SK-N-SH treated with all-trans-retinoic acid at 6 μM for 48 hours (cell line): Measurements from ENCODE around the gene ALS2.

Experiments used
- ATAC-seq: fragments of 200-7000 bp; cut with Tn5 transposase; 3 replicates; pipeline ENCODE4 v1.9.1; 2020; ENCODE audit warnings: mild to moderate bottlenecking, moderate library complexity
- ARNTL ChIP-seq: fragments of 450-650 bp; formaldehyde crosslinking; IDR thresholded peaks from 2 replicates; pipeline ENCODE4 v1.5.0; 2020; ENCODE audit warnings: low read depth, mild to moderate bottlenecking, moderate library complexity, borderline replicate concordance
- BACH2 ChIP-seq: fragments of 250-450 bp; sonication (Bioruptor Pico); IDR thresholded peaks from 2 replicates; pipeline ENCODE4 v1.9.0; 2021; ENCODE audit warnings: mild to moderate bottlenecking, borderline replicate concordance
- ESRRG ChIP-seq: fragments of 250-450 bp; sonication (Bioruptor Pico); IDR thresholded peaks from 2 replicates; pipeline ENCODE4 v1.6.1; 2021; ENCODE audit warnings: mild to moderate bottlenecking
- ISL1 ChIP-seq: fragments of 250-450 bp; sonication (Bioruptor Pico); IDR thresholded peaks from 2 replicates; pipeline ENCODE4 v2.1.2; 2022; ENCODE audit warnings: mild to moderate bottlenecking, moderate library complexity
- OSR1 ChIP-seq: fragments of 250-450 bp; sonication (Bioruptor Pico); IDR thresholded peaks from 2 replicates; pipeline ENCODE4 v1.8.0; 2022; ENCODE audit warnings: moderate library complexity, mild to moderate bottlenecking, inconsistent platforms
- PPARA ChIP-seq: fragments of 250-450 bp; sonication (Bioruptor Pico); IDR thresholded peaks from 2 replicates; pipeline ENCODE4 v1.5.0; 2020; ENCODE audit warnings: mild to moderate bottlenecking, borderline replicate concordance
- RARB ChIP-seq: fragments of 250-450 bp; sonication (Bioruptor Pico); IDR thresholded peaks from 2 replicates; pipeline ENCODE4 v1.8.0; 2021; ENCODE audit warnings: mild to moderate bottlenecking, moderate library complexity
- SNAI2 ChIP-seq: fragments of 250-450 bp; sonication (Bioruptor Pico); IDR thresholded peaks from 2 replicates; pipeline ENCODE4 v1.5.0; 2020; ENCODE audit warnings: mild to moderate bottlenecking, moderate library complexity
- TCF4 ChIP-seq: fragments of 250-450 bp; sonication (Bioruptor Pico); IDR thresholded peaks from 2 replicates; pipeline ENCODE4 v1.8.0; 2021; ENCODE audit warnings: mild to moderate bottlenecking, moderate library complexity, borderline replicate concordance
- ZC3H10 ChIP-seq: fragments of 250-450 bp; sonication (Bioruptor Pico); IDR thresholded peaks from 2 replicates; pipeline ENCODE4 v1.5.1; 2021; ENCODE audit warnings: mild to moderate bottlenecking, moderate library complexity
- ZFP3 ChIP-seq: fragments of 250-450 bp; sonication (Bioruptor Pico); IDR thresholded peaks from 2 replicates; pipeline ENCODE4 v1.5.0; 2020; ENCODE audit warnings: mild to moderate bottlenecking, moderate library complexity
- ZFP30 ChIP-seq: fragments of 450-650 bp; formaldehyde crosslinking; IDR thresholded peaks from 2 replicates; pipeline ENCODE4 v1.5.0; 2022; ENCODE audit warnings: mild to moderate bottlenecking, moderate library complexity
- ZNF565 ChIP-seq: fragments of 450-650 bp; formaldehyde crosslinking; conservative IDR thresholded peaks from 2 replicates; pipeline ENCODE4 v1.5.0; 2020; ENCODE audit warnings: low read depth, mild to moderate bottlenecking, moderate library complexity
- ZNF70 ChIP-seq: fragments of 450-650 bp; formaldehyde crosslinking; IDR thresholded peaks from 2 replicates; pipeline ENCODE4 v1.5.0; 2020; ENCODE audit warnings: mild to moderate bottlenecking, moderate library complexity
- ZNF8 ChIP-seq: fragments of 450-650 bp; formaldehyde crosslinking; IDR thresholded peaks from 2 replicates; pipeline ENCODE4 v1.5.0; 2020; ENCODE audit warnings: mild to moderate bottlenecking, moderate library complexity
- TF ChIP-seq, protein P1 (sequence below): fragments of 250-450 bp; sonication (Bioruptor Pico); IDR thresholded peaks from 2 replicates; pipeline ENCODE4 v1.5.1; 2020; ENCODE audit warnings: low read depth, mild to moderate bottlenecking, moderate library complexity
- TF ChIP-seq, protein P2 (sequence below): fragments of 250-450 bp; sonication (Bioruptor Pico); IDR thresholded peaks from 2 replicates; pipeline ENCODE4 v1.5.0; 2020; ENCODE audit warnings: mild to moderate bottlenecking, moderate library complexity
- TF ChIP-seq, protein P3 (sequence below): fragments of 250-450 bp; sonication (Bioruptor Pico); IDR thresholded peaks from 2 replicates; pipeline ENCODE4 v1.8.0; 2021; ENCODE audit warnings: low read depth, mild to moderate bottlenecking, moderate library complexity, borderline replicate concordance
- TF ChIP-seq, protein P4 (sequence below): fragments of 250-450 bp; sonication (Bioruptor Pico); IDR thresholded peaks from 2 replicates; pipeline ENCODE4 v1.8.0; 2020; ENCODE audit warnings: mild to moderate bottlenecking, moderate library complexity, borderline replicate concordance

The ALS2 gene

DNA sequence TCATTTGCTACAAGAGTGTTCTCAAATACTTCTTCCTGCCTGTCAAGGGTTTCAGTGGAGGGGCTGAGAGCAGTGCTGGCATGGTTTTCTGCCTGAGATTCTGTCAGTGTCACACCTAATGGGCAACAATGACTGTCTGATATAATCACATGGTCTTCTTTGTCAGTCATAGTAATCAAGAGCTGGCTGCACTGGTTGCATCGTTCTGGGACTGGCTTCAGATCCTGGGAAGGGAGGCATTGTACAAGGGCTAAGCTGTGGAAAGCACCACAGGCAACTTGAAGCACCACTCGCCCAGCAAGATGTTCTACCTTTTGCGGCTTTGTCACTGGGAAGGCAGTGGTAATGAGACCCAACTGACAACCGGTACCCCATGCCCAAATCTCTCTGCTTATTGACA is 19.6 kb downstream of the ALS2 start:
- TF ChIP-seq ARNTL (CRISPR knock-in tag) (no peak), ZC3H10 (no peak), OSR1 (CRISPR knock-in tag) (no peak), BACH2 (CRISPR knock-in tag) (no peak), PPARA (no peak), ZFP3 (no peak), ZNF8 (CRISPR knock-in tag) (no peak), SNAI2 (no peak)
- TF ChIP-seq, protein P1, sequence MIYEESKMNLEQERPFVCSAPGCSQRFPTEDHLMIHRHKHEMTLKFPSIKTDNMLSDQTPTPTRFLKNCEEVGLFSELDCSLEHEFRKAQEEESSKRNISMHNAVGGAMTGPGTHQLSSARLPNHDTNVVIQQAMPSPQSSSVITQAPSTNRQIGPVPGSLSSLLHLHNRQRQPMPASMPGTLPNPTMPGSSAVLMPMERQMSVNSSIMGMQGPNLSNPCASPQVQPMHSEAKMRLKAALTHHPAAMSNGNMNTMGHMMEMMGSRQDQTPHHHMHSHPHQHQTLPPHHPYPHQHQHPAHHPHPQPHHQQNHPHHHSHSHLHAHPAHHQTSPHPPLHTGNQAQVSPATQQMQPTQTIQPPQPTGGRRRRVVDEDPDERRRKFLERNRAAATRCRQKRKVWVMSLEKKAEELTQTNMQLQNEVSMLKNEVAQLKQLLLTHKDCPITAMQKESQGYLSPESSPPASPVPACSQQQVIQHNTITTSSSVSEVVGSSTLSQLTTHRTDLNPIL (CRISPR knock-in tag), result no peak
- TF ChIP-seq, protein P2, sequence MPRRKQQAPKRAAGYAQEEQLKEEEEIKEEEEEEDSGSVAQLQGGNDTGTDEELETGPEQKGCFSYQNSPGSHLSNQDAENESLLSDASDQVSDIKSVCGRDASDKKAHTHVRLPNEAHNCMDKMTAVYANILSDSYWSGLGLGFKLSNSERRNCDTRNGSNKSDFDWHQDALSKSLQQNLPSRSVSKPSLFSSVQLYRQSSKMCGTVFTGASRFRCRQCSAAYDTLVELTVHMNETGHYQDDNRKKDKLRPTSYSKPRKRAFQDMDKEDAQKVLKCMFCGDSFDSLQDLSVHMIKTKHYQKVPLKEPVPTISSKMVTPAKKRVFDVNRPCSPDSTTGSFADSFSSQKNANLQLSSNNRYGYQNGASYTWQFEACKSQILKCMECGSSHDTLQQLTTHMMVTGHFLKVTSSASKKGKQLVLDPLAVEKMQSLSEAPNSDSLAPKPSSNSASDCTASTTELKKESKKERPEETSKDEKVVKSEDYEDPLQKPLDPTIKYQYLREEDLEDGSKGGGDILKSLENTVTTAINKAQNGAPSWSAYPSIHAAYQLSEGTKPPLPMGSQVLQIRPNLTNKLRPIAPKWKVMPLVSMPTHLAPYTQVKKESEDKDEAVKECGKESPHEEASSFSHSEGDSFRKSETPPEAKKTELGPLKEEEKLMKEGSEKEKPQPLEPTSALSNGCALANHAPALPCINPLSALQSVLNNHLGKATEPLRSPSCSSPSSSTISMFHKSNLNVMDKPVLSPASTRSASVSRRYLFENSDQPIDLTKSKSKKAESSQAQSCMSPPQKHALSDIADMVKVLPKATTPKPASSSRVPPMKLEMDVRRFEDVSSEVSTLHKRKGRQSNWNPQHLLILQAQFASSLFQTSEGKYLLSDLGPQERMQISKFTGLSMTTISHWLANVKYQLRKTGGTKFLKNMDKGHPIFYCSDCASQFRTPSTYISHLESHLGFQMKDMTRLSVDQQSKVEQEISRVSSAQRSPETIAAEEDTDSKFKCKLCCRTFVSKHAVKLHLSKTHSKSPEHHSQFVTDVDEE (CRISPR knock-in tag), result no peak
- TF ChIP-seq, all 23 proteins: peak for 0
- no peak for ATAC-seq

DNA sequence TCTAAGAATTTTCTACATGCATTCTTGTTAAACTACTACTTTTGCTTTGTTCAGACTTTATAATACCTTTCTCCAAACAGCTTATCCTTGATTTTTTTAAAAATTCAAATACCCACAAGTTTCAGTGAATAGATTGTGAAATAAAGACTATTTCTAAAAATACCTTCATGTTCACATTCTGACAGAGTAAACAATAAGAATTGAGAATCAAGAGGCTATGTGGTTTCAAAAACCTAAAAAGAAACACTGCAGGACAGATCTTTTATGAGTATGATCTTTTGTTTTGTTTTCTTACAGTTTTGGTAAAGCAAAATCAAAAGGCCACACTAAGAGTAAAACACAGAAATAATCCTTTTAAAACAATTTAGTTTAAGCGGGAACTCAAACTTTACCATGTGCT is 21.2 kb downstream of the ALS2 start:
- TF ChIP-seq ZC3H10 (no peak), TCF4 (CRISPR knock-in tag) (no peak), PPARA (no peak), ZNF8 (CRISPR knock-in tag) (no peak), ESRRG (no peak), RARB (CRISPR knock-in tag) (no peak), OSR1 (CRISPR knock-in tag) (no peak), BACH2 (CRISPR knock-in tag) (no peak), ZNF565 (CRISPR knock-in tag) (no peak), ZNF70 (CRISPR knock-in tag) (no peak), ZFP30 (CRISPR knock-in tag) (no peak)
- TF ChIP-seq, protein P1 (CRISPR knock-in tag), result no peak
- TF ChIP-seq, protein P3, sequence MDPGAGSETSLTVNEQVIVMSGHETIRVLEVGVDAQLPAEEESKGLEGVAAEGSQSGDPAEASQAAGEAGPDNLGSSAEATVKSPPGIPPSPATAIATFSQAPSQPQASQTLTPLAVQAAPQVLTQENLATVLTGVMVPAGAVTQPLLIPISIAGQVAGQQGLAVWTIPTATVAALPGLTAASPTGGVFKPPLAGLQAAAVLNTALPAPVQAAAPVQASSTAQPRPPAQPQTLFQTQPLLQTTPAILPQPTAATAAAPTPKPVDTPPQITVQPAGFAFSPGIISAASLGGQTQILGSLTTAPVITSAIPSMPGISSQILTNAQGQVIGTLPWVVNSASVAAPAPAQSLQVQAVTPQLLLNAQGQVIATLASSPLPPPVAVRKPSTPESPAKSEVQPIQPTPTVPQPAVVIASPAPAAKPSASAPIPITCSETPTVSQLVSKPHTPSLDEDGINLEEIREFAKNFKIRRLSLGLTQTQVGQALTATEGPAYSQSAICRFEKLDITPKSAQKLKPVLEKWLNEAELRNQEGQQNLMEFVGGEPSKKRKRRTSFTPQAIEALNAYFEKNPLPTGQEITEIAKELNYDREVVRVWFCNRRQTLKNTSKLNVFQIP (CRISPR knock-in tag), result no peak
- TF ChIP-seq, protein P4, sequence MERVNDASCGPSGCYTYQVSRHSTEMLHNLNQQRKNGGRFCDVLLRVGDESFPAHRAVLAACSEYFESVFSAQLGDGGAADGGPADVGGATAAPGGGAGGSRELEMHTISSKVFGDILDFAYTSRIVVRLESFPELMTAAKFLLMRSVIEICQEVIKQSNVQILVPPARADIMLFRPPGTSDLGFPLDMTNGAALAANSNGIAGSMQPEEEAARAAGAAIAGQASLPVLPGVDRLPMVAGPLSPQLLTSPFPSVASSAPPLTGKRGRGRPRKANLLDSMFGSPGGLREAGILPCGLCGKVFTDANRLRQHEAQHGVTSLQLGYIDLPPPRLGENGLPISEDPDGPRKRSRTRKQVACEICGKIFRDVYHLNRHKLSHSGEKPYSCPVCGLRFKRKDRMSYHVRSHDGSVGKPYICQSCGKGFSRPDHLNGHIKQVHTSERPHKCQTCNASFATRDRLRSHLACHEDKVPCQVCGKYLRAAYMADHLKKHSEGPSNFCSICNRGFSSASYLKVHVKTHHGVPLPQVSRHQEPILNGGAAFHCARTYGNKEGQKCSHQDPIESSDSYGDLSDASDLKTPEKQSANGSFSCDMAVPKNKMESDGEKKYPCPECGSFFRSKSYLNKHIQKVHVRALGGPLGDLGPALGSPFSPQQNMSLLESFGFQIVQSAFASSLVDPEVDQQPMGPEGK (CRISPR knock-in tag), result no peak
- TF ChIP-seq, protein P2 (CRISPR knock-in tag), result no peak
- no peak for ATAC-seq

DNA sequence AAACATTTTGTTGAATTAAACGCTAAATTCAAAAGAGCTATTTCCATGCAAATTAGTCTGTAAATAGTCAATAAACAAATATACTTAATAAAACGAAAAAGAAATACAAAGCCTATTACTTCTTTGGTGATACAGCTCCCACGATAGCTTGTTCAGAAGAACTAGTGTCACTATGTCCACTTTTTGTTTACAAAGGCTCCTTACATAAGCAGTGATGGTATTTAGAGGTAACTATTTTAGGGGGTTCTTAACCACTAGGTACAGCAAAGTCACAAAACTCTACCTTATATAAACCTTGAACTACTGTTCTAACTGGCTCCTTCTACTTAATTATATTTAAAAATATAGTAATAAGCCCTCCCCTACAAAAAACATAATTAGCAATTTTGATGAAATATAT is 21.9 kb downstream of the ALS2 start:
- no peak for ATAC-seq
- no peak for TF ChIP-seq ZNF8 (CRISPR knock-in tag)
- TF ChIP-seq, protein P2 (CRISPR knock-in tag), result no peak
- TF ChIP-seq SNAI2, result no peak
- no peak for TF ChIP-seq ISL1 (CRISPR knock-in tag)
- TF ChIP-seq, protein P1 (CRISPR knock-in tag), result no peak
- TF ChIP-seq ARNTL (CRISPR knock-in tag), result no peak
- TF ChIP-seq PPARA, result no peak
- no peak for TF ChIP-seq ZC3H10
